ENCODE measurements around the gene FHOD3.
A peak's percentile ranks its signal among the peaks of the same experiment; 100 is the strongest.
"Not testable (repeated sequence)": the region's sequence is repeated elsewhere in the genome, so short reads cannot be mapped to it uniquely, and the experiment has no call there.

The FHOD3 gene

GRCh38 chr18:36551274-36551673 lies 253.8 kb downstream of the FHOD3 start:
- DNase-seq (ENCODE audit: low spot score): not testable (repeated sequence)

- no peak for DNase-seq (ENCODE audit: low spot score)
These were observed 260.7 kb downstream of the FHOD3 start for GRCh38 chr18:36558234-36558633.

GRCh38 chr18:36559149-36559857 lies 261.8 kb downstream of the FHOD3 start:
- DNase-seq (ENCODE audit: low spot score): no peak

GRCh38 chr18:36560187-36560586 lies 262.7 kb downstream of the FHOD3 start:
- no peak for DNase-seq (ENCODE audit: low spot score)

- DNase-seq (ENCODE audit: low spot score): no peak
These were observed 263.5 kb downstream of the FHOD3 start for GRCh38 chr18:36561046-36561445.

GRCh38 chr18:36564841-36565240 lies 267.3 kb downstream of the FHOD3 start:
- no peak for DNase-seq (ENCODE audit: low spot score)

- DNase-seq (ENCODE audit: low spot score): no peak
These were observed 270.3 kb downstream of the FHOD3 start for GRCh38 chr18:36567800-36568199.

GRCh38 chr18:36568487-36568886 lies 271.0 kb downstream of the FHOD3 start:
- no peak for DNase-seq (ENCODE audit: low spot score)

- DNase-seq (ENCODE audit: low spot score): peak; percentile 34
These were observed 274.8 kb downstream of the FHOD3 start for GRCh38 chr18:36572135-36572856.

- DNase-seq (ENCODE audit: low spot score): no peak
These were observed 278.8 kb downstream of the FHOD3 start for GRCh38 chr18:36576339-36576738.

- no peak for DNase-seq (ENCODE audit: low spot score)
These were observed 281.6 kb downstream of the FHOD3 start for GRCh38 chr18:36578871-36579710.

GRCh38 chr18:36580266-36580665 lies 282.8 kb downstream of the FHOD3 start:
- DNase-seq (ENCODE audit: low spot score): no peak

GRCh38 chr18:36580874-36581750 lies 283.6 kb downstream of the FHOD3 start:
- peak; percentile 68 for DNase-seq (ENCODE audit: low spot score)

GRCh38 chr18:36582988-36583745 lies 285.7 kb downstream of the FHOD3 start:
- DNase-seq (ENCODE audit: low spot score): no peak

- DNase-seq (ENCODE audit: low spot score): no peak
These were observed 292.5 kb downstream of the FHOD3 start for GRCh38 chr18:36589857-36590543.

GRCh38 chr18:36590621-36591580 lies 293.4 kb downstream of the FHOD3 start:
- no peak for DNase-seq (ENCODE audit: low spot score)

- peak; percentile 20 for DNase-seq (ENCODE audit: low spot score)
These were observed 294.8 kb downstream of the FHOD3 start for GRCh38 chr18:36592282-36592681.

- no peak for DNase-seq (ENCODE audit: low spot score)
These were observed 295.5 kb downstream of the FHOD3 start for GRCh38 chr18:36593001-36593400.

- DNase-seq (ENCODE audit: low spot score): no peak
These were observed 296.1 kb downstream of the FHOD3 start for GRCh38 chr18:36593641-36594040.
